A204.1 (cell line): ENCODE data around the gene CHEK2.
"Not testable (repeated sequence)": the region's sequence is repeated elsewhere in the genome, so short reads cannot be mapped to it uniquely, and the experiment has no call there.

Experiments
- FAIRE-seq: peaks from 2 replicates; lab custom pipeline; 2012; peaks lifted over from hg19 to GRCh38; lab: Jason Lieb, UNC

CHEK2 gene

GRCh38 chr22:28689796-28690195 is 51.8 kb downstream of the CHEK2 start:
- not testable (repeated sequence) for FAIRE-seq

GRCh38 chr22:28682966-28683365 is 58.7 kb downstream of the CHEK2 start:
- not testable (repeated sequence) for FAIRE-seq

GRCh38 chr22:28680813-28681490 is 60.7 kb downstream of the CHEK2 start:
- FAIRE-seq = not testable (repeated sequence)

GRCh38 chr22:28679611-28680287 is 61.9 kb downstream of the CHEK2 start, which contains the start of gene TTC28:
TTC28 (minus strand) TSS chr22:28679840; CDS start chr22:28679723, 117 bp downstream.
- not testable (repeated sequence) for FAIRE-seq

DNA sequence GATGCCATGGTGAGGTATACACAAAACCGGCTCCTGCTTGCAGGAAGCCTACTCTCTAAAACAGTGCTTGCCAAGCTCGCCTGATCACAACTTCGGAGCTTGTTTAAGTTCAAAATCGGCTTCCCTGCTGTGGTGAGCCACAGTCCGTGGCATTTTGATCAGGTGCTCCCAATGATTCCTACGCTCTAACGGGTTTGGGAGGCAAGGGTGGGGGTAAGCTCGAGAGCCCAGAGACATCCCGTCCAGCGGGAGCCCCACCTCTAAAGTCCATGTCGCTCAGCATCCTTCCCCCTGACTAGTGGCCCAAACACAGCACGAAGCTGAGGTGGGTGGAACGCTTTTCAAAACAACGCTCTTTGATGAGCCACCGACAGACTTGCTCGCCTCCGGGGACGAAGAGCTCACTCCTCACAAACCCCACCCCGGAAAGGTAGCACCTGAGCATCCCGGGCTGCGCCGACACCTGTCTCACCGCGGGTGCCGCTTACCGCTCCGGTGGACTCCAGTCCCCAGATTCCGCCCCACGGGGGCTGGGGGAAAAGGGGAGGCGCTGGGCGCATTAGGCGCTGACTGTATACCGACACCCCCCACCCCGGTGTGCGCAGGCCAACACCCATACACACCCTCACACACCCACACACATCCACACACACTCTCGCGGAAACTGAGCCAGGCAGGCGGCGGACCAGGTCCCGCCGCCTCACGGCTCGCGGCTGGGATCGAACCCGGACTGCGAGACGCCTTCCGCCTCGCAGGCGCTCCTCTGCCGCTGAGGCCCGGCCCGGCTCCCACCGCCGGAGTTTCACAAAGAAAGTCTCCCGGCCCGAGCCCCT is 62.6 kb downstream of the CHEK2 start:
- FAIRE-seq = not testable (repeated sequence)

- FAIRE-seq = not testable (repeated sequence)
Observed at GRCh38 chr22:28678170-28678569, 63.5 kb downstream of the CHEK2 start.

GRCh38 chr22:28674121-28674563 is 67.5 kb downstream of the CHEK2 start:
- FAIRE-seq = no peak

- no peak for FAIRE-seq
Observed at GRCh38 chr22:28670756-28671155, 70.9 kb downstream of the CHEK2 start.

DNA sequence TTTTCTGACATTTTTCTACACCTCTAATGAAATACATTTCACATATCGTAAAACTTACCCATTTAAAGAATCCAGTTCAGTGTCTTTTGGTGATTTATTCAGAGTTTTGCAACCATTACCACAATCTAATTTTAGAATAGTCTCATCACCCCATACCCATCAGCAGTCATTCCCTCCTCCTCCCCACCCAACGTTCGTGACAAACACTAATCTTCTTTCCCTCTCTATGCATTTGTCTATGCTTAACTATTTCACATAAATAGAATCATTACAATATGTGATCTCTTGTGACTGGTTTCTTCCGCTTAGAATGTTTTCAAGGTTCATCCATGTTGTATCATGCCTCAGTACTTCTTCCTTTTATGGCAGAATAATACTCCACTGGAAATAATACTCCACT is 71.5 kb downstream of the CHEK2 start:
- no peak for FAIRE-seq

- no peak for FAIRE-seq
Observed at GRCh38 chr22:28669387-28669786, 72.2 kb downstream of the CHEK2 start.

- FAIRE-seq = not testable (repeated sequence)
Observed at GRCh38 chr22:28663569-28663942, 78.1 kb downstream of the CHEK2 start.

DNA sequence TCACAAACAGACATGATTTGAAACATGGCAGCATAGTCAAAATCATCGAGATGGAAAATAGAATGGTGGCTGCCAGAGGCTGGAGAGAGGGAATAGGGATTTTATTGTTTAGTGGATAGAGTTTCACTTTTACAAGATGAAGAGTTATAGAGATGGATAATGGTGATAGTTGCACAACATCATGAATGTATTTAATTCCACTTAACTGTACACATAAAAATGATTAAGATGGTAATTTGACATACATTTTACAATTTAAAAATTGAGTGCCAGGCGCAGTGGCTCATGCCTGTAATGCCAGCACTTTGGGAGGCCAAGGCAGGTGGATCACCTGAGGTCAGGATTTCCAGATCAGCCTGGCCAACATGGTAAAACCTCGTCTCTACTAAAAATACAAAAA is 83.2 kb downstream of the CHEK2 start:
- no peak for FAIRE-seq

- no peak for FAIRE-seq
Observed at GRCh38 chr22:28656181-28656580, 85.4 kb downstream of the CHEK2 start.

DNA sequence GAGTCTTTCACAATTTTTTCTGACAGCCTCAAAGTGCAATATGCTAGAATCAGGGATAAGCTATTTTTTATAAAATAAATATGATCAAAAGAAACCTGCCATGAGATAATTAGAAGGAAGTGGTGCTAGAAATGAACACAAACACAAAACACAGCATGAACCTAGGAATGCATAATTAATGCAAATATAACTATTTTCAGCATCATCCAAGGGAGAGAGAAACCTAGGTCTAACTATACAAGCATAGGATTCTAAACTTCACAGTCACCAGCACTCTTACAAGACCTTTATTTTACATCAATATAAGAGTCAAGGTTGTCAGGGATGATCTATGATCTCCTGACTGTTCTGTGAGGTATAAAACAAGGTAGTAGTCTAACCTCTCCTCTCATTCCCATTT is 91.2 kb downstream of the CHEK2 start:
- FAIRE-seq = no peak

- FAIRE-seq = no peak
Observed at GRCh38 chr22:28648792-28649191, 92.8 kb downstream of the CHEK2 start.

DNA sequence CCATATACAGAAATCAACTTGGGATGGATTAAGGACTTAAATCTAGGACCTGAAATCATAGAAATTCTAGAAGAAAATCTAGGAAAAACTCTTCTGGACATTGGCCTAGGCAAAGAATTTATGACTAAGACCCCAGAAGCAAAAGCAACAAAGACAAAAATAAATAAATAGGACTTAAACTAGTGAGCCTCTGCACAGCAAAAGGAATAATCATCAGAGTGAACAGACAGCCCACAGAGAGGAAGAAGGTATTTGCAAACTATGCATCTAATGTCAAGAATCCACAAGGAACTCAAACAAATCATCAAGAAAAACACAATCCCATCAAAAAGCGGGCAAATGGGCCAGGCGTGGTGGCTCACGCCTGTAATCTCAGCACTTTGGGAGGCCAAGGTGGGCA is 94.4 kb downstream of the CHEK2 start:
- no peak for FAIRE-seq

DNA sequence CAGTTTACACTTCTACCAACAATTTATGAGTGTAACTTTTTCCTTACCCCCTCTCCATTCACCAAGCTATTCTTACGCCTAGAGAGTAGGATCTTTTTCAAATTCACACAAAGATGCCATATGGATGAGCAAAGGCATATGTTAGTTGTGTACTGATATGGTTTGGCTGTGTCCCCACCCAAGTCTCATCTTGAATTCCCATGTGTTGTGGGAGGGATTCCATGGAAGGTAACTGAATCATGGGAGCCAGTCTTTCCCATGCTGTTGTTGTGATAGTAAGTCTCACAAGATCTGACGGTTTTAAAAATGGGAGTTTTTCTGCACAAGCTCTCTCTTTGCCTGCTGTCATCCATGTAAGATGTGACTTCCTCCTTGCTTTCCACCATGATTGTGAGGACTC is 102.3 kb downstream of the CHEK2 start:
- FAIRE-seq = no peak
